GM12878 (cell line): ENCODE data around the gene NAA15. TPM values are rescaled to one million over a fixed set of nuclear protein-coding genes. Genes with fewer than 3 reads are reported as not detected.

Experiments
- BACH1 ChIP-seq: fragments of 450-650 bp; IDR thresholded peaks from 2 replicates; pipeline ENCODE4 v1.6.1; 2017; ENCODE audit warnings: mild to moderate bottlenecking, borderline replicate concordance
- BCL11A ChIP-seq: IDR thresholded peaks from 2 replicates; pipeline ENCODE4 v1.6.1; 2011; ENCODE audit warnings: low read depth, low read length
- JUND ChIP-seq: IDR thresholded peaks from 2 replicates; pipeline ENCODE4 v1.6.1; 2012; ENCODE audit warnings: low read depth, mild to moderate bottlenecking, low read length, improper control_type of control experiment, moderate library complexity
- MEF2B ChIP-seq: fragments of 450-650 bp; IDR thresholded peaks from 2 replicates; pipeline ENCODE4 v1.6.1; 2018; ENCODE audit warnings: mild to moderate bottlenecking, moderate library complexity; ENCODE audit not compliant: partially characterized antibody, poor library complexity, severe bottlenecking
- MYB ChIP-seq: fragments of 150-350 bp; IDR thresholded peaks from 2 replicates; pipeline ENCODE4 v1.6.1; 2014; ENCODE audit warnings: mild to moderate bottlenecking, low read depth, low read length, borderline replicate concordance
- NFXL1 ChIP-seq: fragments of 450-650 bp; IDR thresholded peaks from 2 replicates; pipeline ENCODE4 v1.6.1; 2017; ENCODE audit warnings: antibody characterized with exemption, mild to moderate bottlenecking, borderline replicate concordance
- NFYB ChIP-seq: IDR thresholded peaks from 2 replicates; pipeline ENCODE4 v1.6.1; 2011; ENCODE audit warnings: low read depth, mild to moderate bottlenecking, low read length, improper control_type of control experiment, moderate library complexity; ENCODE audit not compliant: insufficient read depth
- NR2C2 ChIP-seq: IDR thresholded peaks from 2 replicates; pipeline ENCODE4 v1.6.1; 2011; ENCODE audit warnings: borderline replicate concordance, low read depth; ENCODE audit not compliant: control insufficient read depth, insufficient read length
- SMAD5 ChIP-seq: IDR thresholded peaks from 2 replicates; pipeline ENCODE4 v1.6.1; 2016; ENCODE audit warnings: antibody characterized with exemption, low read depth
- SMARCA5 ChIP-seq: fragments of 450-650 bp; IDR thresholded peaks from 2 replicates; pipeline ENCODE4 v1.6.1; 2017; ENCODE audit warnings: mild to moderate bottlenecking
- polyA plus RNA-seq, 11 experiments: library from polyadenylated mRNA; depleted of rRNA in 4 of 11; unstranded in 6 of 11; stranded (reverse) in 5 of 11; fragments of >200 nt; fragmentation: Nextera tagmentation in 4 of 11; fragmentation: Illumina TruSeq in 1 of 11; extraction: Ambion mirVana in 4 of 11; extraction: Trizol in 1 of 11; gene quantifications; 1 replicate in 1 of 11; 2 replicates in 10 of 11; pipeline versions ENCODE4 v1.2.1 to v1.2.3, GENCODE V29; 2011 to 2016; ENCODE audit warnings: inconsistent platforms in 2 of 11, missing spikeins in 2 of 11, low read depth in 1 of 11
- total RNA-seq, 4 experiments: library from RNA; depleted of rRNA in 3 of 4; stranded (reverse); fragments of >200 nt in 3 of 4; fragmentation: Illumina TruSeq in 1 of 4; extraction: Trizol in 1 of 4; gene quantifications; 2 replicates each; pipeline versions ENCODE4 v1.2.1 to v1.2.3, GENCODE V29; 2013 to 2021
- TF ChIP-seq, protein P1 (sequence below): fragments of 450-650 bp; IDR thresholded peaks from 2 replicates; pipeline ENCODE4 v1.6.1; 2016; ENCODE audit warnings: mild to moderate bottlenecking, moderate library complexity, borderline replicate concordance
- TF ChIP-seq, protein P2 (sequence below): fragments of 450-650 bp; IDR thresholded peaks from 2 replicates; pipeline ENCODE4 v1.6.1; 2017; ENCODE audit warnings: antibody characterized with exemption, mild to moderate bottlenecking, moderate library complexity
- TF ChIP-seq, protein P3 (sequence below): fragments of 450-650 bp; IDR thresholded peaks from 2 replicates; pipeline ENCODE4 v1.6.1; 2017; ENCODE audit warnings: borderline replicate concordance
- TF ChIP-seq, protein P4 (sequence below): fragments of 450-650 bp; IDR thresholded peaks from 2 replicates; pipeline ENCODE4 v1.6.1; 2017; ENCODE audit warnings: mild to moderate bottlenecking

NAA15 gene
- total and polyA plus RNA-seq, 10 of the 15 experiments (the other 5 are each of a cell fraction or from before 2014, with no cell fraction given) = 24.3 to 93.1 (median 51.9) TPM

DNA sequence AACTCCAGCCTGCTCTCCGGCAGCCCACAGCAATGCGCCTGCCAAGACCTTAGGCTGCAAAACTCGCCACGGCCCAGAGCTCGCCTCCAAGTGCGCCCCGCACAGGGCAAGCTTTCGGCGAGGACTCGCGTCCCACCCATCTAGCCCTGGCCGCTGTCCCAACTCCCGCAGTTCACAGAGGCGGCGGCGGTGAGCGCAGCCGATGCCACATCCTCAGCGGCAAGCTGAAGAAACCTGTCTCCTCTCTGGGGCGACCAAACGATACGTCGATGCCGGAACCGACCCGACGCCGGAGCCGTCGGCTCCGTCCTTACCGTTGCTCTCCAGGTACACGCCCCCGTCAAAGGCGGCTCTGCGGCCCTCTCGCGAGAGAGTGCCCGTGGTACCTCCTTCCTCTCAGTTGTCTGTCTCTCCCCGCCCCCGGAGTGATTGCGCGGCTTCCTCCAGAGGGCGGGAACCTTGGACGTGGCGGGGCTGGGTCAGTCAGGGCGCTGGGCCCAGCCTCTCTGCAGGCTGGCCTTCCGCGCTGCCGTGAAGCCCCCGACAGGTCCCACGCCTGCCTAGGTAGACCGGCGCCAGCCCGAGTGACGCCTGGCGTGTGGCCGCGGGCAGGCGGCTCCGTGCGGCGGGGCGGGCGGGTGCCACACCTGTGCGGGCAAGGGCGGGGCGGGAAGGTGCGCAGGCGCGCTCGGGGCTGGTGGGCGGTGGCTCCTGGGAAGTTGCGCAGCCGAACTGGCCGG is 152.2 kb downstream of the NAA15 start (continued):
- TF ChIP-seq NFYB (no peak), NR2C2 (no peak), SMARCA5 (no peak), NFXL1 (no peak), BCL11A (no peak), BACH1 (peak; percentile 83; the same call in 1 of the 2 replicates), MEF2B (no peak), SMAD5 (peak; percentile 55; the same call in 1 of the 2 replicates), MYB (no peak), JUND (0 out of 2 replicates have a peak, but pooled peaks have one; percentile 22)
- TF ChIP-seq, protein P1, sequence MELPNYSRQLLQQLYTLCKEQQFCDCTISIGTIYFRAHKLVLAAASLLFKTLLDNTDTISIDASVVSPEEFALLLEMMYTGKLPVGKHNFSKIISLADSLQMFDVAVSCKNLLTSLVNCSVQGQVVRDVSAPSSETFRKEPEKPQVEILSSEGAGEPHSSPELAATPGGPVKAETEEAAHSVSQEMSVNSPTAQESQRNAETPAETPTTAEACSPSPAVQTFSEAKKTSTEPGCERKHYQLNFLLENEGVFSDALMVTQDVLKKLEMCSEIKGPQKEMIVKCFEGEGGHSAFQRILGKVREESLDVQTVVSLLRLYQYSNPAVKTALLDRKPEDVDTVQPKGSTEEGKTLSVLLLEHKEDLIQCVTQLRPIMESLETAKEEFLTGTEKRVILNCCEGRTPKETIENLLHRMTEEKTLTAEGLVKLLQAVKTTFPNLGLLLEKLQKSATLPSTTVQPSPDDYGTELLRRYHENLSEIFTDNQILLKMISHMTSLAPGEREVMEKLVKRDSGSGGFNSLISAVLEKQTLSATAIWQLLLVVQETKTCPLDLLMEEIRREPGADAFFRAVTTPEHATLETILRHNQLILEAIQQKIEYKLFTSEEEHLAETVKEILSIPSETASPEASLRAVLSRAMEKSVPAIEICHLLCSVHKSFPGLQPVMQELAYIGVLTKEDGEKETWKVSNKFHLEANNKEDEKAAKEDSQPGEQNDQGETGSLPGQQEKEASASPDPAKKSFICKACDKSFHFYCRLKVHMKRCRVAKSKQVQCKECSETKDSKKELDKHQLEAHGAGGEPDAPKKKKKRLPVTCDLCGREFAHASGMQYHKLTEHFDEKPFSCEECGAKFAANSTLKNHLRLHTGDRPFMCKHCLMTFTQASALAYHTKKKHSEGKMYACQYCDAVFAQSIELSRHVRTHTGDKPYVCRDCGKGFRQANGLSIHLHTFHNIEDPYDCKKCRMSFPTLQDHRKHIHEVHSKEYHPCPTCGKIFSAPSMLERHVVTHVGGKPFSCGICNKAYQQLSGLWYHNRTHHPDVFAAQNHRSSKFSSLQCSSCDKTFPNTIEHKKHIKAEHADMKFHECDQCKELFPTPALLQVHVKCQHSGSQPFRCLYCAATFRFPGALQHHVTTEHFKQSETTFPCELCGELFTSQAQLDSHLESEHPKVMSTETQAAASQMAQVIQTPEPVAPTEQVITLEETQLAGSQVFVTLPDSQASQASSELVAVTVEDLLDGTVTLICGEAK = 0 out of 2 replicates have a peak, but pooled peaks have one; percentile 7
- TF ChIP-seq, protein P2, sequence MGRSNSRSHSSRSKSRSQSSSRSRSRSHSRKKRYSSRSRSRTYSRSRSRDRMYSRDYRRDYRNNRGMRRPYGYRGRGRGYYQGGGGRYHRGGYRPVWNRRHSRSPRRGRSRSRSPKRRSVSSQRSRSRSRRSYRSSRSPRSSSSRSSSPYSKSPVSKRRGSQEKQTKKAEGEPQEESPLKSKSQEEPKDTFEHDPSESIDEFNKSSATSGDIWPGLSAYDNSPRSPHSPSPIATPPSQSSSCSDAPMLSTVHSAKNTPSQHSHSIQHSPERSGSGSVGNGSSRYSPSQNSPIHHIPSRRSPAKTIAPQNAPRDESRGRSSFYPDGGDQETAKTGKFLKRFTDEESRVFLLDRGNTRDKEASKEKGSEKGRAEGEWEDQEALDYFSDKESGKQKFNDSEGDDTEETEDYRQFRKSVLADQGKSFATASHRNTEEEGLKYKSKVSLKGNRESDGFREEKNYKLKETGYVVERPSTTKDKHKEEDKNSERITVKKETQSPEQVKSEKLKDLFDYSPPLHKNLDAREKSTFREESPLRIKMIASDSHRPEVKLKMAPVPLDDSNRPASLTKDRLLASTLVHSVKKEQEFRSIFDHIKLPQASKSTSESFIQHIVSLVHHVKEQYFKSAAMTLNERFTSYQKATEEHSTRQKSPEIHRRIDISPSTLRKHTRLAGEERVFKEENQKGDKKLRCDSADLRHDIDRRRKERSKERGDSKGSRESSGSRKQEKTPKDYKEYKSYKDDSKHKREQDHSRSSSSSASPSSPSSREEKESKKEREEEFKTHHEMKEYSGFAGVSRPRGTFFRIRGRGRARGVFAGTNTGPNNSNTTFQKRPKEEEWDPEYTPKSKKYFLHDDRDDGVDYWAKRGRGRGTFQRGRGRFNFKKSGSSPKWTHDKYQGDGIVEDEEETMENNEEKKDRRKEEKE = no peak
- TF ChIP-seq, protein P3, sequence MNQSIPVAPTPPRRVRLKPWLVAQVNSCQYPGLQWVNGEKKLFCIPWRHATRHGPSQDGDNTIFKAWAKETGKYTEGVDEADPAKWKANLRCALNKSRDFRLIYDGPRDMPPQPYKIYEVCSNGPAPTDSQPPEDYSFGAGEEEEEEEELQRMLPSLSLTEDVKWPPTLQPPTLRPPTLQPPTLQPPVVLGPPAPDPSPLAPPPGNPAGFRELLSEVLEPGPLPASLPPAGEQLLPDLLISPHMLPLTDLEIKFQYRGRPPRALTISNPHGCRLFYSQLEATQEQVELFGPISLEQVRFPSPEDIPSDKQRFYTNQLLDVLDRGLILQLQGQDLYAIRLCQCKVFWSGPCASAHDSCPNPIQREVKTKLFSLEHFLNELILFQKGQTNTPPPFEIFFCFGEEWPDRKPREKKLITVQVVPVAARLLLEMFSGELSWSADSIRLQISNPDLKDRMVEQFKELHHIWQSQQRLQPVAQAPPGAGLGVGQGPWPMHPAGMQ = peak; percentile 83
- TF ChIP-seq, protein P4, sequence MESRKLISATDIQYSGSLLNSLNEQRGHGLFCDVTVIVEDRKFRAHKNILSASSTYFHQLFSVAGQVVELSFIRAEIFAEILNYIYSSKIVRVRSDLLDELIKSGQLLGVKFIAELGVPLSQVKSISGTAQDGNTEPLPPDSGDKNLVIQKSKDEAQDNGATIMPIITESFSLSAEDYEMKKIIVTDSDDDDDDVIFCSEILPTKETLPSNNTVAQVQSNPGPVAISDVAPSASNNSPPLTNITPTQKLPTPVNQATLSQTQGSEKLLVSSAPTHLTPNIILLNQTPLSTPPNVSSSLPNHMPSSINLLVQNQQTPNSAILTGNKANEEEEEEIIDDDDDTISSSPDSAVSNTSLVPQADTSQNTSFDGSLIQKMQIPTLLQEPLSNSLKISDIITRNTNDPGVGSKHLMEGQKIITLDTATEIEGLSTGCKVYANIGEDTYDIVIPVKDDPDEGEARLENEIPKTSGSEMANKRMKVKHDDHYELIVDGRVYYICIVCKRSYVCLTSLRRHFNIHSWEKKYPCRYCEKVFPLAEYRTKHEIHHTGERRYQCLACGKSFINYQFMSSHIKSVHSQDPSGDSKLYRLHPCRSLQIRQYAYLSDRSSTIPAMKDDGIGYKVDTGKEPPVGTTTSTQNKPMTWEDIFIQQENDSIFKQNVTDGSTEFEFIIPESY = peak; percentile 52; the same call in 1 of the 2 replicates
